ENCODE measurements around the gene CACNA1F.

Gene CACNA1F

GRCh38 chrX:49155243-49155899 lies 77.8 kb downstream of the CACNA1F start:
- DNase-seq, result peak in 20 of 56 donors; percentile 1 to 36 (median 12)

Data from amygdala (tissue), 56 donors.